Measurements from ENCODE around the gene KRTAP16-1. TPM values are rescaled to one million over a fixed set of nuclear protein-coding genes. Genes with fewer than 3 reads are reported as not detected.

Gene KRTAP16-1
- total RNA-seq, 1 experiment from 2014 or later, result not detected

- TF ChIP-seq ZNF396 (CRISPR knock-in tag; IDR thresholded peaks at IDR 0.05; ENCODE audit: borderline replicate concordance), result no peak
- TF ChIP-seq PRDM15 (CRISPR knock-in tag; IDR thresholded peaks at IDR 0.05), result no peak
- TF ChIP-seq E2F1 (CRISPR knock-in tag; IDR thresholded peaks at IDR 0.05), result no peak
- TF ChIP-seq CBFB (CRISPR knock-in tag; IDR thresholded peaks at IDR 0.05; ENCODE audit: low read depth), result no peak
- TF ChIP-seq ZNF263 (CRISPR knock-in tag; IDR thresholded peaks at IDR 0.05; ENCODE audit: low read depth), result no peak
Observed at GRCh38 chr17:41345992-41346391, 36.9 kb upstream of the KRTAP16-1 start (continued).

DNA sequence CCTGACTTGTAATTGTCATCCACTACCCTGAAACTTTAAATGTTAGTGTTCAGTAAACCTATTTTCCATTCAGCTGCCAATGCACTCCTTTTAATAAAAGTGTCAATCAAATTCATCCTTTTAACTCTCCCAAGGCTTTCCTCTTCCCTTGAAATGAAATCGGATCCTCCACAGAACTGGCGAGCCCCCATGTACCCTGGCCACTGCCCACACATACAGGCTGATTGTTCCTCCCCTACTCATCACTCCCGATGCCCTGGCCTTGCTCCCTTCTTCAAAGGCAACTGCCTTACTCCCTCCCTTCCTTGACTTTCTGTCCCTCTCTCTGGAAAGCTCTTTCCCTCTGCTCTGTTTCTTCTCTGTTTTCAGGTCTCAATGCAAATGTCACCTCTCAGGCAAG lies 33.9 kb upstream of the KRTAP16-1 start:
- ATAC-seq (no peak), DNase-seq (ENCODE audit: low spot score) (no peak)
- Mint-ChIP-seq H3K4me3 (no peak overlapping the region), H3K9me3 (peaks cover 32% of the 10 kb centered on the region), H3K36me3 (peaks cover 10% of the 10 kb centered on the region), H3K4me1 (no peaks in the 10 kb centered on the region), H3K27me3 (ENCODE audit: low read depth) (peaks cover 3% of the 10 kb centered on the region), H3K27ac (no peak overlapping the region)
- TF ChIP-seq ATF1 (CRISPR knock-in tag; IDR thresholded peaks at IDR 0.05) (no peak), ZNF416 (CRISPR knock-in tag; IDR thresholded peaks at IDR 0.05) (no peak), ZNF671 (CRISPR knock-in tag; IDR thresholded peaks at IDR 0.05) (no peak), TP53 (CRISPR knock-in tag; IDR thresholded peaks at IDR 0.05) (no peak), AFF4 (CRISPR knock-in tag; IDR thresholded peaks at IDR 0.05; ENCODE audit: borderline replicate concordance) (no peak), IRF2 (CRISPR knock-in tag; IDR thresholded peaks at IDR 0.05; ENCODE audit: borderline replicate concordance, low read depth) (no peak), E2F5 (CRISPR knock-in tag; IDR thresholded peaks at IDR 0.05) (no peak)
- TF ChIP-seq, protein P1, sequence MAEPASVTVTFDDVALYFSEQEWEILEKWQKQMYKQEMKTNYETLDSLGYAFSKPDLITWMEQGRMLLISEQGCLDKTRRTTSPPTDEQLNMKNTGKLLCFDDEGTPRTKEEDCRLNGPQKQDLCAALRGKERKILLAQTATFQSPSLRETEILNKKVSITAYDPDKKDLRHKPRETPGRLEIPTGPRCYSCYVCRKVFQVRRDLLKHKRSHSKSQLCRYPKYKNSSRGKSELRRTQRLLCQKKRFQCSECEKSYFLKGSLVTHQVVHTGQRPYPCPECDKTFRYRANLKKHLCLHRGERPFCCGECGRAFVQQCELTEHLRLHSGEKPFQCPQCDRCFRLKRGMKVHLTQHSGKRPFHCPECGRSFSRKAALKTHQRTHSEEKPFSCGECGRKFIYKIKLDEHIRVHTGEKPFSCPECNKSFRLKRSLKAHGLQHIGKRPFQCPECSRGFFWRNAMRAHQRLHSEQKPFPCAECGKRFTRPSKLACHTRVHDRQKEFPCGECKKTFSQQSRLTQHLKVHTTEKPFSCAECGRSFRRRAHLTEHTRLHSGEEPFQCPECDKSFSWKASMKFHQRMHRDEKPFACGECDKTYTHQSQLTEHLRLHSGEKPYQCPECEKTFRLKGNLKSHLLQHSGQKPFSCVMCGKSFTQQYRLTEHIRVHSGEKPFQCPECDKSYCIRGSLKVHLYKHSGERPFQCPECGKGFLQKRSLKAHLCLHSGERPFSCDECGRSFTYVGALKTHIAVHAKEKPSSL (CRISPR knock-in tag; conservative IDR thresholded peaks at IDR 0.05), result no peak
- POLR2A ChIA-PET, result no interaction called here
- CTCF ChIA-PET, result no interaction called here
